PFSK-1 (cell line): ENCODE data around the gene LTC4S.
A peak's percentile ranks its signal among the peaks of the same experiment; 100 is the strongest.

Source experiments
- FOXP2 ChIP-seq: optimal IDR thresholded peaks from 2 replicates; pipeline ENCODE3; 2011; ENCODE audit warnings: borderline replicate concordance, control low read depth, inconsistent platforms; ENCODE audit not compliant: insufficient read depth; ENCODE audit errors: extremely low read length, extremely low read depth
- POLR2AphosphoS5 ChIP-seq: IDR thresholded peaks from 2 replicates; pipeline ENCODE4 v1.6.1; 2012; ENCODE audit warnings: low read depth, mild to moderate bottlenecking, control low read depth, low read length, moderate library complexity
- SIN3A ChIP-seq: IDR thresholded peaks from 2 replicates; pipeline ENCODE4 v1.6.1; 2012; ENCODE audit warnings: mild to moderate bottlenecking, low read length, moderate library complexity, borderline replicate concordance; ENCODE audit not compliant: insufficient read depth
- TAF1 ChIP-seq: IDR thresholded peaks from 2 replicates; pipeline ENCODE4 v1.6.1; 2012; ENCODE audit warnings: low read length, control low read depth, borderline replicate concordance; ENCODE audit not compliant: insufficient read depth
- TF ChIP-seq, protein P1 (sequence below), 2 experiments: IDR thresholded peaks; 2 replicates each; pipeline versions ENCODE4 v1.6.1 to v1.8.0; 2011 to 2012; ENCODE audit warnings: low read depth in 2 of 2, low read length in 2 of 2, control low read depth in 1 of 2, inconsistent platforms in 1 of 2, mild to moderate bottlenecking in 1 of 2, moderate library complexity in 1 of 2; ENCODE audit not compliant: insufficient read depth in 1 of 2

The LTC4S gene

DNA sequence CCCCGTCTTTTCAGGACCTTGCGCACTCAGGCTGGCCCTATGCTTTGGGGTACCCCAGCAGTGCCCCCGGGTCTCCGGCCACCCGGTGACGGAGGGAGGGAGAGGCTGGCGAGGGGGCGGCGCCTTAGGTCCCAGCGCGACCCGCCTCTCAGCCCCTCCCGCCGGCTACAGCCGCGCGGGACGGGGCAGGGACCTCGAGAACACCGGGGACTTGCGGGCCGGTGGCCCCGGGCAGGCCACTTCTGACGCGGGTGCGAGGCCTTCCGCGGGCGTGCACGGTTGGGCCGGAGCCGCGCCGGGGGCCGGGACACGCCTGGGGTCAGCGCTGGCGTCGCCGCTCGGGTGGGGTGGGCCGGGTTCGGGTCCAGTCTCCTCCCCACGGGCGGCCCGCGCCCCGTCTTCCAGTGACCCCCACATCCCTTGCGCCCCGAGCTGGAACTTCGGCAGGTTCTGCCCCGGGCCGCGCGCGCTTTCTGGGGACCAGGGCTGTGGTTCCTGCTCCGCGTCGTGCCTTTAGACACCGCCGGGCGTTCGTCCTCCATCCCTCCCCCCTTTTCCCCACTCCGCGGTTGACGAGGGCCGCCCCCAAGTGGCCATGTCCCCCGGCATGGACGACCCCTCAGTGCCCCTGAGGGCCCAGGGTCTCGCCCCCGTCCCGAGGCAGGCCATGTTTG lies 23.1 kb downstream of the LTC4S start:
- TF ChIP-seq POLR2AphosphoS5 = no peak
- no peak for TF ChIP-seq TAF1
- no peak for TF ChIP-seq FOXP2
- TF ChIP-seq SIN3A = no peak
- TF ChIP-seq, protein P1, sequence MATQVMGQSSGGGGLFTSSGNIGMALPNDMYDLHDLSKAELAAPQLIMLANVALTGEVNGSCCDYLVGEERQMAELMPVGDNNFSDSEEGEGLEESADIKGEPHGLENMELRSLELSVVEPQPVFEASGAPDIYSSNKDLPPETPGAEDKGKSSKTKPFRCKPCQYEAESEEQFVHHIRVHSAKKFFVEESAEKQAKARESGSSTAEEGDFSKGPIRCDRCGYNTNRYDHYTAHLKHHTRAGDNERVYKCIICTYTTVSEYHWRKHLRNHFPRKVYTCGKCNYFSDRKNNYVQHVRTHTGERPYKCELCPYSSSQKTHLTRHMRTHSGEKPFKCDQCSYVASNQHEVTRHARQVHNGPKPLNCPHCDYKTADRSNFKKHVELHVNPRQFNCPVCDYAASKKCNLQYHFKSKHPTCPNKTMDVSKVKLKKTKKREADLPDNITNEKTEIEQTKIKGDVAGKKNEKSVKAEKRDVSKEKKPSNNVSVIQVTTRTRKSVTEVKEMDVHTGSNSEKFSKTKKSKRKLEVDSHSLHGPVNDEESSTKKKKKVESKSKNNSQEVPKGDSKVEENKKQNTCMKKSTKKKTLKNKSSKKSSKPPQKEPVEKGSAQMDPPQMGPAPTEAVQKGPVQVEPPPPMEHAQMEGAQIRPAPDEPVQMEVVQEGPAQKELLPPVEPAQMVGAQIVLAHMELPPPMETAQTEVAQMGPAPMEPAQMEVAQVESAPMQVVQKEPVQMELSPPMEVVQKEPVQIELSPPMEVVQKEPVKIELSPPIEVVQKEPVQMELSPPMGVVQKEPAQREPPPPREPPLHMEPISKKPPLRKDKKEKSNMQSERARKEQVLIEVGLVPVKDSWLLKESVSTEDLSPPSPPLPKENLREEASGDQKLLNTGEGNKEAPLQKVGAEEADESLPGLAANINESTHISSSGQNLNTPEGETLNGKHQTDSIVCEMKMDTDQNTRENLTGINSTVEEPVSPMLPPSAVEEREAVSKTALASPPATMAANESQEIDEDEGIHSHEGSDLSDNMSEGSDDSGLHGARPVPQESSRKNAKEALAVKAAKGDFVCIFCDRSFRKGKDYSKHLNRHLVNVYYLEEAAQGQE (IDR thresholded peaks at IDR 0.05; ENCODE audit: insufficient read depth in 1 of 2, low read depth in 2 of 2, low read length in 2 of 2) = no peak

DNA sequence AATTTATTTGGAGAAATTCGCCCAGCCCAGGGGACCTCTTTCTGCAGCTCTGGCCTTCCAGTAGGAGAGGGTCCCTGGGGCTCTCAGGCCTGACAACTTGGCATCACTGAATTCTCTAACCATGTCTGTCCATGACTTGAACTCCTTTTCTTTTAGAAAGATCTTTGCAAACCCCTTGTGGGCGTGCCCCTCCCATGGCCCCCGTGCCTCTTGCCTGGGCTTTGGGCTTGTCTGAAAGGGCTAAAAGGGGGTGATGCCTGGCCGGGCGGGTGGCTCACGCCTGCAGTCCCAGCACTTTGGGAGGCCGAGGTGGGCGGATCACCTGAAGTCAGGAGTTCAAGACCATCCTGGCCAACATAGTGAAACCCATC lies 23.7 kb downstream of the LTC4S start:
- no peak for TF ChIP-seq SIN3A
- no peak for TF ChIP-seq TAF1
- TF ChIP-seq, protein P1 (IDR thresholded peaks at IDR 0.05; ENCODE audit: insufficient read depth in 1 of 2, low read depth in 2 of 2, low read length in 2 of 2) = no peak
- no peak for TF ChIP-seq POLR2AphosphoS5
- no peak for TF ChIP-seq FOXP2

DNA sequence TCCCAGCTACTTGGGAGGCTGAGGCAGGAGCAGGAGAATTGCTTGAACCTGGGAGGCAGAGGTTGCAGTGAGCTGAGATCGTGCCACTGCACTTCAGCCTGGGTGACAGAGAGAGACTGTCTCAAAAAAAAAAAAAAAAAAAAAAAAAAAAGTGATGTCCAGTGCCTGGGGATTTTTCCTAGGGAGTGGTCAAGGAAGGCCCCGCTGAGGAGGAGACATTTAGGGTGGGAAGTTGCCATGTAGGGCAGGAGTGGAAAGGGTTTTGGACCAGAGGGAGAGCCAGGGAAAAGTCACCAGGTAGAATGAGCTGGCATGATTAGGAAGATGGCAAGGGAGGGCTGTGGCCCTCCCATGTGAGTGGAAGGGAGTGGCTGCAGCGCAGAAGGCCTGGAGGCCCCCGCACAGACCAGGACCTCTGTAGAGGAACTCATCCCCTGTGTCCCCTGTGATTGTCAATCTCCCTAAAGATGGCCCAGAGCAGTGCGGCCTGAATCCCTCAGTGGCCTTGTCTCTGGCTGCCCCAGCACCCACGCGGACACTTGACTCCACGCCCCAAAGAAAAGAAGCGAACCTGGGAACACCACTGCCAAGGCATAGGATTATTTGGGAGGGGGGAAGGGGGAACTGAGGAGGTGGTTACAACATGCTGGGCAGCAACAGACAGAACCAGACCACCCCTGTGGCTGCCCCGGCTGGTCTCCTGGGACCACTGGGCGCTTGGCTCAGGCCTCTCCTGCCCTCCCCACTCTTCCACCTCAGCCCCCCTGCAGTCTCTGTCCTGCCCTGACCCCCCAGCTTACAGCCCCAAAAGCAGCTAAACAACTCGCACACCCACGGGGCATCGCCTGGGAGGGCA lies 24.3 kb downstream of the LTC4S start:
- TF ChIP-seq FOXP2 (no peak), POLR2AphosphoS5 (no peak), TAF1 (no peak), SIN3A (no peak)
- TF ChIP-seq, protein P1 (IDR thresholded peaks at IDR 0.05; ENCODE audit: insufficient read depth in 1 of 2, low read depth in 2 of 2, low read length in 2 of 2) = no peak

DNA sequence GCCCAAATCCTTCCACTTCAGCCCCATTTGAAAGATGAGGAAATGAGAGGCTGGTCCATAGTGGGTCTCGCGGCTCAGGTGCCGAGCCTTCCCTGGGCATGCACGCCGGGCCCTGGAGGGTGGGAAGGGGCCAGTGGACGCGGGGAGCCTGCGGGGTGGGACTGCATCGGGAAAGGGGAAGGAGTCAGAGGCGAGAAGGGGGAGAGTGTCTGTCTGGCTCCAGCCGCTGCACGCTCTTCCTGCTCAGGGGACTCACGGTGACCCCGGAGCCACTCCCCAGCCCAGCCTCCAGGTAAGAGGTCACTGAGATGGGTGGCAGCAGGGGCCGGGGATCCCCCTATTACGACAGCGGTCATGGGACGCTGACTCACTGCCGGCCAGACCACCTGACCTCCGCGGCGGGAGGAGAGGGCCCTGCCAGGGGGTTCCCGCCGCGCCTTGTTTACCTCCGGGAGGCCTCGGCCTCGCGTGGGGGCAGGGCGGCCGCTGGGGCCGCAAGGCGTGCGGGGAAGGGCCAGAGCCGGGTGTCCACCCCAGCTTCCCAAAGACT lies 25.0 kb downstream of the LTC4S start:
- TF ChIP-seq SIN3A (no peak), FOXP2 (no peak), TAF1 (no peak), POLR2AphosphoS5 (peak; percentile 46; the same call in 1 of the 2 replicates)
- TF ChIP-seq, protein P1 (IDR thresholded peaks at IDR 0.05; ENCODE audit: insufficient read depth in 1 of 2, low read depth in 2 of 2, low read length in 2 of 2) = 0 out of 4 replicates have a peak, but pooled peaks of 1 of the 2 experiments have one; percentile 19
